Neural progenitor cell (in vitro differentiated cells): Measurements from ENCODE around the gene MMP14.

Experiments used
- CTCF ChIP-seq: fragments of 200-600 bp; sonication (generic); IDR thresholded peaks from 2 replicates; pipeline ENCODE4 v1.5.1; 2017; ENCODE audit warnings: antibody characterized with exemption, mild to moderate bottlenecking
- EZH2phosphoT487 ChIP-seq: fragments of 200-600 bp; sonication (generic); IDR thresholded peaks from 2 replicates; pipeline ENCODE4 v1.6.1; 2017; ENCODE audit warnings: antibody characterized with exemption

- TF ChIP-seq CTCF = no peak
- TF ChIP-seq EZH2phosphoT487 = no peak
Observed at GRCh38 chr14:22870811-22871223, 34.4 kb downstream of the MMP14 start.
